K562 (cell line): ENCODE data around the gene UBAC2. TPM values are rescaled to one million over a fixed set of nuclear protein-coding genes. Genes with fewer than 3 reads are reported as not detected.
A peak's percentile ranks its signal among the peaks of the same experiment; 100 is the strongest.

Source experiments
- ATAC-seq: fragments of 200-7000 bp; cut with Tn5 transposase; 3 replicates; pipeline ENCODE4 v1.9.1; 2020; ENCODE audit warnings: moderate library complexity
- BruUV-seq: library from RNA; stranded (reverse); fragments of 400-500 nt; replicated peaks from 2 replicates; lab custom pipeline; 2021; lab: Mats Ljungman, UMichigan
- CTCF ChIA-PET: fragments of 300-600 bp; formaldehyde crosslinking; extraction: SDS; loops from one replicate; lab custom pipeline; 2021; ENCODE audit warnings: low intra/inter-chr PET ratio; lab: Yijun Ruan, JAX
- POLR2A ChIA-PET: fragments of 300-600, 350-650 bp; sonication (Branson Sonifier 250); formaldehyde crosslinking; extraction: SDS; loops from one replicate; lab custom pipeline; 2021; ENCODE audit warnings: antibody characterized with exemption, inconsistent platforms; lab: Yijun Ruan, JAX
- DNase-seq, 4 experiments: peaks; one replicate each; pipeline versions ENCODE4 v3.0.0 to v3.0.0-alpha.2; 2011 to 2018; ENCODE audit warnings: low spot score in 3 of 4, mixed read lengths in 3 of 4; ENCODE audit errors: extremely low read depth in 1 of 4
- FAIRE-seq: peaks from 2 replicates; lab custom pipeline; 2011; peaks lifted over from hg19 to GRCh38; lab: Jason Lieb, UNC
- H2AFZ ChIP-seq: 2 replicates; pipeline ENCODE4 v1.6.0; 2011; ENCODE audit warnings: low read depth, low read length, control low read depth, inconsistent platforms
- H3K27ac ChIP-seq: fragments of 200-600 bp; 3 replicates; pipeline ENCODE4 v1.8.0; 2011; ENCODE audit warnings: low read depth, mild to moderate bottlenecking, control low read depth, inconsistent platforms, low read length, moderate library complexity, mixed read lengths; ENCODE audit errors: extremely low read depth
- H3K27me3 ChIP-seq, 2 experiments: fragments of 300-600 bp in 1 of 2; 2 replicates in 1 of 2; 3 replicates in 1 of 2; pipeline versions ENCODE4 v1.6.0 to v1.8.0; 2011; ENCODE audit warnings: inconsistent platforms in 2 of 2, low read length in 2 of 2, mild to moderate bottlenecking in 1 of 2, mixed read lengths in 1 of 2, moderate library complexity in 1 of 2; ENCODE audit not compliant: control insufficient read depth in 2 of 2, insufficient read depth in 2 of 2
- H3K36me3 ChIP-seq: fragments of 300-600 bp; 3 replicates; pipeline ENCODE4 v1.8.0; 2011; ENCODE audit warnings: mild to moderate bottlenecking, low read length, inconsistent platforms; ENCODE audit not compliant: control insufficient read depth, insufficient read depth
- H3K4me1 ChIP-seq, 2 experiments: fragments of 200-600 bp in 1 of 2; replicated peaks in 1 of 2; 2 replicates in 1 of 2; 3 replicates in 1 of 2; pipeline versions ENCODE4 v1.5.1 to v1.8.0; 2011; ENCODE audit warnings: inconsistent platforms in 2 of 2, low read length in 2 of 2, mild to moderate bottlenecking in 1 of 2, mixed read lengths in 1 of 2, moderate library complexity in 1 of 2; ENCODE audit not compliant: control insufficient read depth in 2 of 2, insufficient read depth in 2 of 2
- H3K4me2 ChIP-seq: 2 replicates; pipeline ENCODE4 v1.6.1; 2011; ENCODE audit warnings: low read length, control low read depth, inconsistent platforms, mixed read lengths; ENCODE audit not compliant: insufficient read depth
- H3K4me3 ChIP-seq: fragments of 200-600 bp; sonication (generic), shearing (Covaris generic); 2 replicates; pipeline ENCODE4 v1.5.1; 2016; ENCODE audit warnings: control low read depth, inconsistent platforms
- H3K79me2 ChIP-seq: fragments of 200-600 bp; 3 replicates; pipeline ENCODE4 v1.8.0; 2011; ENCODE audit warnings: low read length, inconsistent platforms; ENCODE audit not compliant: control insufficient read depth, insufficient read depth
- H3K9ac ChIP-seq, 2 experiments: 2 replicates each; pipeline versions ENCODE4 v1.6.0 to v1.6.1; 2011; ENCODE audit warnings: low read depth in 2 of 2, low read length in 2 of 2, control low read depth in 1 of 2, inconsistent platforms in 1 of 2, mild to moderate bottlenecking in 1 of 2, mixed read lengths in 1 of 2; ENCODE audit not compliant: insufficient read depth in 1 of 2
- H3K9me1 ChIP-seq: one replicate; pipeline ENCODE4 v1.6.0; 2011; ENCODE audit warnings: inconsistent platforms, mild to moderate bottlenecking, low read length, moderate library complexity; ENCODE audit not compliant: control insufficient read depth, insufficient read depth
- H3K9me3 ChIP-seq: replicated peaks from 2 replicates; pipeline ENCODE4 v1.5.1; 2011; ENCODE audit warnings: low read depth, low read length, inconsistent platforms; ENCODE audit not compliant: control insufficient read depth, insufficient read depth
- H4K20me1 ChIP-seq: replicated peaks from 2 replicates; pipeline ENCODE4 v1.6.1; 2011; ENCODE audit warnings: low read length, inconsistent platforms, mixed read lengths; ENCODE audit not compliant: control insufficient read depth, insufficient read depth
- ATF1 ChIP-seq, 2 experiments: fragments of 450-650 bp in 1 of 2; IDR thresholded peaks; 2 replicates each; pipeline ENCODE4 v1.6.1; 2016; ENCODE audit warnings: missing compliant biosample characterization in 1 of 2, missing genetic modification characterization in 1 of 2
- GABPA ChIP-seq: fragments of 200-800 bp; sonication (Bioruptor generic); conservative IDR thresholded peaks from 2 replicates; pipeline ENCODE4 v1.6.1; 2016; ENCODE audit warnings: low read depth, missing genetic modification characterization, missing compliant biosample characterization
- NFRKB ChIP-seq: fragments of 450-650 bp; IDR thresholded peaks from 2 replicates; pipeline ENCODE4 v1.6.1; 2016; ENCODE audit warnings: low read depth
- TCF7 ChIP-seq: sonication (generic); IDR thresholded peaks from 2 replicates; pipeline ENCODE4 v1.6.1; 2016; ENCODE audit warnings: antibody characterized with exemption, borderline replicate concordance
- WHSC1 ChIP-seq: IDR thresholded peaks from one replicate; pipeline ENCODE4 v1.6.1; 2012; ENCODE audit warnings: low read length, control low read depth, inconsistent platforms
- ZSCAN29 ChIP-seq: fragments of 450-650 bp; IDR thresholded peaks from 2 replicates; pipeline ENCODE4 v1.6.1; 2017
- WGBS: fragments of 100-300 bp; shearing (Covaris generic); methylation state at CpG from one replicate; pipeline ENCODE4 v1.1.6; 2016; ENCODE audit warnings: low coverage, mixed read lengths; ENCODE audit not compliant: insufficient coverage; ENCODE audit errors: missing lambda C conversion rate; 5-methylcytosine and 5-hydroxymethylcytosine counted together
- in situ Hi-C: fragments of 300-500 bp; cut with MboI; formaldehyde crosslinking; loops from 4 replicates; pipeline ENCODE4 v1.15.0; 2018; ENCODE audit warnings: inconsistent platforms, mixed read lengths
- intact Hi-C: fragments of 100-400 bp; cut with micrococcal nuclease; formaldehyde crosslinking; loops from 2 replicates; pipeline ENCODE4 v1.14.2; 2022
- polyA plus RNA-seq, 8 experiments: library from polyadenylated mRNA; depleted of rRNA in 4 of 8; stranded (reverse) in 5 of 8; unstranded in 3 of 8; fragments of >200 nt; fragmentation: Nextera tagmentation in 2 of 8; fragmentation: Illumina TruSeq in 1 of 8; extraction: Ambion mirVana in 2 of 8; extraction: Trizol in 1 of 8; gene quantifications; 2 replicates each; pipeline versions ENCODE4 v1.2.1 to v1.2.3, GENCODE V29; 2011 to 2014; ENCODE audit warnings: inconsistent platforms in 1 of 8, missing spikeins in 1 of 8
- total RNA-seq, 7 experiments: library from RNA; depleted of rRNA in 6 of 7; stranded (reverse); fragments of >200 nt in 6 of 7; fragmentation: Illumina TruSeq in 2 of 7; extraction: Trizol in 2 of 7; gene quantifications; 2 replicates each; pipeline versions ENCODE4 v1.2.1 to v1.2.3, GENCODE V29; 2011 to 2021; ENCODE audit warnings: low replicate concordance in 1 of 7
- TF ChIP-seq, protein P1 (sequence below): fragments of 450-650 bp; IDR thresholded peaks from 2 replicates; pipeline ENCODE4 v1.6.1; 2016; ENCODE audit warnings: low read depth
- TF ChIP-seq, protein P2 (sequence below): fragments of 450-650 bp; IDR thresholded peaks from 2 replicates; pipeline ENCODE4 v1.6.1; 2017; ENCODE audit warnings: antibody characterized with exemption, mild to moderate bottlenecking
- TF ChIP-seq, protein P3 (sequence below): fragments of 450-650 bp; IDR thresholded peaks from 2 replicates; pipeline ENCODE4 v1.7.0; 2016; ENCODE audit warnings: borderline replicate concordance

The UBAC2 gene
- total and polyA plus RNA-seq, 9 of the 15 experiments (the other 6 are each of a cell fraction or from before 2014, with no cell fraction given) = 6.0 to 84.1 (median 32.3) TPM

DNA sequence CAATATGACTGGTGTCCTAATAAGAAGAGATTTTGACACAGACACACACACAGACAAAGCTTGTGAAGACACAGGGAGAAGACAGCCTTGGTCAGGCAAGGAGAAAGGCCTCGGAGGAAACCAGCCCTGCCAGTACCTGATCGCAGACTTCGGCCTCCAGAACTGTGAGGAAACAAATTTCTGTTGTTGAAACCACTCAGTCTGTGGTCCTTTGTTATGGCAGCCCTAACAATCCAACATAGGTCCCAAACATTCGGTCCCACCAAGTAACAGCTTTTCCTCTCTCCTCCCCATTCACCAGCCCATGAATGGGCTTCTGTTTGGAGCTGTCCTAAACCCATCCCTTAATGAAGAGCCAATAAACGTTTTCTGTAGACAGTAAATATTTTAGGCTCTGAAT lies 36.4 kb upstream of the UBAC2 start:
- WGBS = 45% methylated on average over 4 of the region's 5 CpGs
- ChIA-PET CTCF (no interaction called here), POLR2A (interaction anchor here (0.9 kb wide), 1 partner anchor 12 kb away, joined by 3 read pairs; no protein-coding TSS in a partner anchor)
- no TSS peak for BruUV-seq
- TF ChIP-seq TCF7 (no peak), GABPA (tag) (no peak), WHSC1 (no peak), ZSCAN29 (no peak), ATF1 (CRISPR knock-in tag; IDR thresholded peaks at IDR 0.05) (no peak), ATF1 (tag; IDR thresholded peaks at IDR 0.05) (no peak), NFRKB (no peak)
- TF ChIP-seq, protein P1, sequence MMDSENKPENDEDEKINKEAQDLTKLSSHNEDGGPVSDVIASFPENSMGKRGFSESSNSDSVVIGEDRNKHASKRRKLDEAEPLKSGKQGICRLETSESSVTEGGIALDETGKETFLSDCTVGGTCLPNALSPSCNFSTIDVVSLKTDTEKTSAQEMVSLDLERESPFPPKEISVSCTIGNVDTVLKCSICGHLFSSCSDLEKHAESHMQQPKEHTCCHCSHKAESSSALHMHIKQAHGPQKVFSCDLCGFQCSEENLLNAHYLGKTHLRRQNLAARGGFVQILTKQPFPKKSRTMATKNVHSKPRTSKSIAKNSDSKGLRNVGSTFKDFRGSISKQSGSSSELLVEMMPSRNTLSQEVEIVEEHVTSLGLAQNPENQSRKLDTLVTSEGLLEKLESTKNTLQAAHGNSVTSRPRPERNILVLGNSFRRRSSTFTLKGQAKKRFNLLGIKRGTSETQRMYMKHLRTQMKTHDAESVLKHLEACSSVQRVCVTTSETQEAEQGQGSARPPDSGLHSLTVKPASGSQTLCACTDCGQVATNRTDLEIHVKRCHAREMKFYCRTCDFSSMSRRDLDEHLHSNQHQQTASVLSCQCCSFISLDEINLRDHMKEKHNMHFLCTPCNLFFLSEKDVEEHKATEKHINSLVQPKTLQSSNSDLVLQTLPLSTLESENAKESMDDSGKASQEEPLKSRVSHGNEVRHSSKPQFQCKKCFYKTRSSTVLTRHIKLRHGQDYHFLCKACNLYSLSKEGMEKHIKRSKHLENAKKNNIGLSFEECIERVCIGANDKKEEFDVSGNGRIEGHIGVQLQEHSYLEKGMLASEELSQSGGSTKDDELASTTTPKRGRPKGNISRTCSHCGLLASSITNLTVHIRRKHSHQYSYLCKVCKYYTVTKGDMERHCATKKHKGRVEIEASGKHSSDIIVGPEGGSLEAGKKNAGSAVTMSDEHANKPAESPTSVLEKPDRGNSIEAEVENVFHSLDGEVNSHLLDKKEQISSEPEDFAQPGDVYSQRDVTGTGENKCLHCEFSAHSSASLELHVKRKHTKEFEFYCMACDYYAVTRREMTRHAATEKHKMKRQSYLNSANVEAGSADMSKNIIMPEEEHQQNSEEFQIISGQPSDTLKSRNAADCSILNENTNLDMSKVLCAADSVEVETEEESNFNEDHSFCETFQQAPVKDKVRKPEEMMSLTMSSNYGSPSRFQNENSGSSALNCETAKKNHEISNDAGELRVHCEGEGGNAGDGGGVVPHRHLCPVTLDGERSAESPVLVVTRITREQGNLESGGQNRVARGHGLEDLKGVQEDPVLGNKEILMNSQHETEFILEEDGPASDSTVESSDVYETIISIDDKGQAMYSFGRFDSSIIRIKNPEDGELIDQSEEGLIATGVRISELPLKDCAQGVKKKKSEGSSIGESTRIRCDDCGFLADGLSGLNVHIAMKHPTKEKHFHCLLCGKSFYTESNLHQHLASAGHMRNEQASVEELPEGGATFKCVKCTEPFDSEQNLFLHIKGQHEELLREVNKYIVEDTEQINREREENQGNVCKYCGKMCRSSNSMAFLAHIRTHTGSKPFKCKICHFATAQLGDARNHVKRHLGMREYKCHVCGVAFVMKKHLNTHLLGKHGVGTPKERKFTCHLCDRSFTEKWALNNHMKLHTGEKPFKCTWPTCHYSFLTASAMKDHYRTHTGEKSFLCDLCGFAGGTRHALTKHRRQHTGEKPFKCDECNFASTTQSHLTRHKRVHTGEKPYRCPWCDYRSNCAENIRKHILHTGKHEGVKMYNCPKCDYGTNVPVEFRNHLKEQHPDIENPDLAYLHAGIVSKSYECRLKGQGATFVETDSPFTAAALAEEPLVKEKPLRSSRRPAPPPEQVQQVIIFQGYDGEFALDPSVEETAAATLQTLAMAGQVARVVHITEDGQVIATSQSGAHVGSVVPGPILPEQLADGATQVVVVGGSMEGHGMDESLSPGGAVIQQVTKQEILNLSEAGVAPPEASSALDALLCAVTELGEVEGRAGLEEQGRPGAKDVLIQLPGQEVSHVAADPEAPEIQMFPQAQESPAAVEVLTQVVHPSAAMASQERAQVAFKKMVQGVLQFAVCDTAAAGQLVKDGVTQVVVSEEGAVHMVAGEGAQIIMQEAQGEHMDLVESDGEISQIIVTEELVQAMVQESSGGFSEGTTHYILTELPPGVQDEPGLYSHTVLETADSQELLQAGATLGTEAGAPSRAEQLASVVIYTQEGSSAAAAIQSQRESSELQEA = no peak
- TF ChIP-seq, protein P2, sequence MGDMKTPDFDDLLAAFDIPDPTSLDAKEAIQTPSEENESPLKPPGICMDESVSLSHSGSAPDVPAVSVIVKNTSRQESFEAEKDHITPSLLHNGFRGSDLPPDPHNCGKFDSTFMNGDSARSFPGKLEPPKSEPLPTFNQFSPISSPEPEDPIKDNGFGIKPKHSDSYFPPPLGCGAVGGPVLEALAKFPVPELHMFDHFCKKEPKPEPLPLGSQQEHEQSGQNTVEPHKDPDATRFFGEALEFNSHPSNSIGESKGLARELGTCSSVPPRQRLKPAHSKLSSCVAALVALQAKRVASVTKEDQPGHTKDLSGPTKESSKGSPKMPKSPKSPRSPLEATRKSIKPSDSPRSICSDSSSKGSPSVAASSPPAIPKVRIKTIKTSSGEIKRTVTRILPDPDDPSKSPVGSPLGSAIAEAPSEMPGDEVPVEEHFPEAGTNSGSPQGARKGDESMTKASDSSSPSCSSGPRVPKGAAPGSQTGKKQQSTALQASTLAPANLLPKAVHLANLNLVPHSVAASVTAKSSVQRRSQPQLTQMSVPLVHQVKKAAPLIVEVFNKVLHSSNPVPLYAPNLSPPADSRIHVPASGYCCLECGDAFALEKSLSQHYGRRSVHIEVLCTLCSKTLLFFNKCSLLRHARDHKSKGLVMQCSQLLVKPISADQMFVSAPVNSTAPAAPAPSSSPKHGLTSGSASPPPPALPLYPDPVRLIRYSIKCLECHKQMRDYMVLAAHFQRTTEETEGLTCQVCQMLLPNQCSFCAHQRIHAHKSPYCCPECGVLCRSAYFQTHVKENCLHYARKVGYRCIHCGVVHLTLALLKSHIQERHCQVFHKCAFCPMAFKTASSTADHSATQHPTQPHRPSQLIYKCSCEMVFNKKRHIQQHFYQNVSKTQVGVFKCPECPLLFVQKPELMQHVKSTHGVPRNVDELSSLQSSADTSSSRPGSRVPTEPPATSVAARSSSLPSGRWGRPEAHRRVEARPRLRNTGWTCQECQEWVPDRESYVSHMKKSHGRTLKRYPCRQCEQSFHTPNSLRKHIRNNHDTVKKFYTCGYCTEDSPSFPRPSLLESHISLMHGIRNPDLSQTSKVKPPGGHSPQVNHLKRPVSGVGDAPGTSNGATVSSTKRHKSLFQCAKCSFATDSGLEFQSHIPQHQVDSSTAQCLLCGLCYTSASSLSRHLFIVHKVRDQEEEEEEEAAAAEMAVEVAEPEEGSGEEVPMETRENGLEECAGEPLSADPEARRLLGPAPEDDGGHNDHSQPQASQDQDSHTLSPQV = no peak
- TF ChIP-seq, protein P3, sequence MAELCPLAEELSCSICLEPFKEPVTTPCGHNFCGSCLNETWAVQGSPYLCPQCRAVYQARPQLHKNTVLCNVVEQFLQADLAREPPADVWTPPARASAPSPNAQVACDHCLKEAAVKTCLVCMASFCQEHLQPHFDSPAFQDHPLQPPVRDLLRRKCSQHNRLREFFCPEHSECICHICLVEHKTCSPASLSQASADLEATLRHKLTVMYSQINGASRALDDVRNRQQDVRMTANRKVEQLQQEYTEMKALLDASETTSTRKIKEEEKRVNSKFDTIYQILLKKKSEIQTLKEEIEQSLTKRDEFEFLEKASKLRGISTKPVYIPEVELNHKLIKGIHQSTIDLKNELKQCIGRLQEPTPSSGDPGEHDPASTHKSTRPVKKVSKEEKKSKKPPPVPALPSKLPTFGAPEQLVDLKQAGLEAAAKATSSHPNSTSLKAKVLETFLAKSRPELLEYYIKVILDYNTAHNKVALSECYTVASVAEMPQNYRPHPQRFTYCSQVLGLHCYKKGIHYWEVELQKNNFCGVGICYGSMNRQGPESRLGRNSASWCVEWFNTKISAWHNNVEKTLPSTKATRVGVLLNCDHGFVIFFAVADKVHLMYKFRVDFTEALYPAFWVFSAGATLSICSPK = no peak
- no peak overlapping the region for H3K27ac ChIP-seq
- H3K9me1 ChIP-seq = no peaks in the 10 kb centered on the region
- DNase-seq (no peak), ATAC-seq (no peak), FAIRE-seq (no peak)
- no peaks in the 10 kb centered on the region for H3K4me1 ChIP-seq
- intact Hi-C loops = no loop called here
- H3K79me2 ChIP-seq = no peaks in the 10 kb centered on the region
- no peak overlapping the region for H3K4me3 ChIP-seq
- H3K36me3 ChIP-seq = no peaks in the 10 kb centered on the region
- 0 out of 2 replicates have a peak overlapping the region, but pooled peaks have one; percentile 16 for H2AFZ ChIP-seq
- no peaks in the 10 kb centered on the region for H3K9me3 ChIP-seq
- no peaks in the 10 kb centered on the region for H3K27me3 ChIP-seq
- in situ Hi-C loops = no loop called here
- H4K20me1 ChIP-seq = no peaks in the 10 kb centered on the region
- H3K4me2 ChIP-seq = no peak overlapping the region
- no peak overlapping the region for H3K9ac ChIP-seq
